HEK293 (cell line): ENCODE data around the gene CNTFR.

ENCODE experiments used
- CTCF ChIA-PET: fragments of 350-600 bp; formaldehyde crosslinking; extraction: SDS; loops from one replicate; lab custom pipeline; 2021; ENCODE audit warnings: antibody characterized with exemption; lab: Yijun Ruan, JAX
- POLR2A ChIA-PET: fragments of 300-600 bp; formaldehyde crosslinking; extraction: SDS; loops from one replicate; lab custom pipeline; 2020; ENCODE audit warnings: antibody characterized with exemption, inconsistent platforms; lab: Yijun Ruan, JAX
- H3K27ac ChIP-seq: fragments of 200-500 bp; sonication (Bioruptor generic); 2 replicates; pipeline ENCODE4 v1.5.1; 2014; ENCODE audit warnings: low read depth, low read length, control low read depth, inconsistent platforms; ENCODE audit errors: extremely low read depth
- H3K36me3 ChIP-seq, 2 experiments: fragments of 200-500 bp in 1 of 2; sonication (Bioruptor generic) in 1 of 2; 1 replicate in 1 of 2; 2 replicates in 1 of 2; pipeline ENCODE4 v1.5.1; 2014 to 2017; ENCODE audit warnings: inconsistent platforms in 2 of 2, low read length in 2 of 2; ENCODE audit not compliant: control insufficient read depth in 2 of 2, insufficient read depth in 1 of 2
- H3K4me1 ChIP-seq: fragments of 200-500 bp; sonication (Bioruptor generic); 2 replicates; pipeline ENCODE4 v1.5.1; 2014; ENCODE audit warnings: mild to moderate bottlenecking, low read length, inconsistent platforms; ENCODE audit not compliant: control insufficient read depth, insufficient read depth
- H3K4me3 ChIP-seq: 2 replicates; pipeline ENCODE4 v1.5.1; 2011; ENCODE audit warnings: low read depth, mild to moderate bottlenecking, control low read depth, low read length, moderate library complexity
- H3K9me3 ChIP-seq: fragments of 200-500 bp; sonication (Bioruptor generic); 2 replicates; pipeline ENCODE4 v1.5.1; 2014; ENCODE audit warnings: low read depth, low read length, inconsistent platforms; ENCODE audit not compliant: control insufficient read depth, insufficient read depth
- AEBP2 ChIP-seq: fragments of 450-650 bp; formaldehyde crosslinking; IDR thresholded peaks from 2 replicates; pipeline ENCODE4 v1.5.1; 2016; ENCODE audit warnings: missing biosample characterization, missing genetic modification characterization, borderline replicate concordance
- GLIS2 ChIP-seq: fragments of 450-650 bp; formaldehyde crosslinking; IDR thresholded peaks from 2 replicates; pipeline ENCODE4 v1.5.1; 2016; ENCODE audit warnings: missing biosample characterization, missing genetic modification characterization
- PRDM4 ChIP-seq: fragments of 450-650 bp; formaldehyde crosslinking; IDR thresholded peaks from 2 replicates; pipeline ENCODE4 v1.5.1; 2017; ENCODE audit warnings: missing biosample characterization, missing genetic modification characterization
- TSHZ1 ChIP-seq: fragments of 450-650 bp; formaldehyde crosslinking; IDR thresholded peaks from 2 replicates; pipeline ENCODE4 v1.5.1; 2016; ENCODE audit warnings: missing biosample characterization, missing genetic modification characterization, borderline replicate concordance
- ZNF112 ChIP-seq: fragments of 450-650 bp; formaldehyde crosslinking; IDR thresholded peaks from 2 replicates; pipeline ENCODE4 v1.5.0; 2017; ENCODE audit warnings: missing biosample characterization, missing genetic modification characterization
- ZNF16 ChIP-seq: fragments of 450-650 bp; formaldehyde crosslinking; IDR thresholded peaks from 2 replicates; pipeline ENCODE4 v1.5.1; 2016; ENCODE audit warnings: low read depth, missing biosample characterization, missing genetic modification characterization
- ZNF211 ChIP-seq: fragments of 450-650 bp; formaldehyde crosslinking; IDR thresholded peaks from 2 replicates; pipeline ENCODE4 v1.5.1; 2016; ENCODE audit warnings: low read depth, missing biosample characterization, missing genetic modification characterization
- ZNF366 ChIP-seq: fragments of 450-650 bp; formaldehyde crosslinking; conservative IDR thresholded peaks from 2 replicates; pipeline ENCODE4 v1.5.1; 2016; ENCODE audit warnings: missing biosample characterization, missing genetic modification characterization
- ZNF433 ChIP-seq: fragments of 450-650 bp; formaldehyde crosslinking; IDR thresholded peaks from 2 replicates; pipeline ENCODE4 v1.5.1; 2016; ENCODE audit warnings: missing biosample characterization, missing genetic modification characterization, low read depth
- ZNF488 ChIP-seq: fragments of 450-650 bp; formaldehyde crosslinking; IDR thresholded peaks from 2 replicates; pipeline ENCODE4 v1.5.1; 2016; ENCODE audit warnings: missing biosample characterization, missing genetic modification characterization
- ZNF776 ChIP-seq: fragments of 450-650 bp; formaldehyde crosslinking; IDR thresholded peaks from 2 replicates; pipeline ENCODE4 v1.5.0; 2017; ENCODE audit warnings: missing biosample characterization, missing genetic modification characterization, borderline replicate concordance
- ZNF830 ChIP-seq: fragments of 450-650 bp; IDR thresholded peaks from 2 replicates; pipeline ENCODE4 v1.5.0; 2018; ENCODE audit warnings: missing biosample characterization, missing genetic modification characterization, low read depth, mild to moderate bottlenecking, moderate library complexity
- TF ChIP-seq, protein P1 (sequence below): fragments of 450-650 bp; formaldehyde crosslinking; IDR thresholded peaks from 2 replicates; pipeline ENCODE4 v1.5.1; 2016; ENCODE audit warnings: missing biosample characterization, missing genetic modification characterization
- TF ChIP-seq, protein P2 (sequence below): fragments of 450-650 bp; formaldehyde crosslinking; IDR thresholded peaks from 2 replicates; pipeline ENCODE4 v1.5.1; 2016; ENCODE audit warnings: missing biosample characterization, missing genetic modification characterization, low read depth

The CNTFR gene

GRCh38 chr9:34611251-34611810, 21.8 kb upstream of the CNTFR start:
- H3K4me1 ChIP-seq, result no peaks in the 10 kb centered on the region
- H3K9me3 ChIP-seq, result no peaks in the 10 kb centered on the region
- peaks cover under 1 to 45% of the 10 kb centered on the region in 2 experiments; a peak in 2 of 3 replicates for H3K36me3 ChIP-seq
- CTCF ChIA-PET, result interaction anchor here (0.6 to 10.3 kb wide), 12 partner anchors 9 to 890 kb away, joined by 3 to 164 read pairs (median 3); partner anchors contain the start of genes DCTN3 and SIGMAR1
- H3K27ac ChIP-seq, result peak overlapping the region; percentile 87
- H3K4me3 ChIP-seq, result peak overlapping the region; percentile 76
- POLR2A ChIA-PET, result interaction anchor here (0.6 to 2.4 kb wide), 3 partner anchors 9 to 109 kb away, joined by 3 to 11 read pairs (median 3); partner anchors contain the start of genes DCTN3 and SIGMAR1
- TF ChIP-seq TSHZ1 (no peak), GLIS2 (tag by site-specific recombination) (no peak), ZNF16 (tag by site-specific recombination) (no peak), ZNF433 (no peak), ZNF488 (no peak), ZNF112 (tag by site-specific recombination) (no peak), ZNF366 (no peak), AEBP2 (tag by site-specific recombination) (no peak), ZNF830 (tag by site-specific recombination) (no peak), PRDM4 (tag by site-specific recombination) (no peak), ZNF776 (tag by site-specific recombination) (no peak), ZNF211 (no peak)
- TF ChIP-seq, protein P1, sequence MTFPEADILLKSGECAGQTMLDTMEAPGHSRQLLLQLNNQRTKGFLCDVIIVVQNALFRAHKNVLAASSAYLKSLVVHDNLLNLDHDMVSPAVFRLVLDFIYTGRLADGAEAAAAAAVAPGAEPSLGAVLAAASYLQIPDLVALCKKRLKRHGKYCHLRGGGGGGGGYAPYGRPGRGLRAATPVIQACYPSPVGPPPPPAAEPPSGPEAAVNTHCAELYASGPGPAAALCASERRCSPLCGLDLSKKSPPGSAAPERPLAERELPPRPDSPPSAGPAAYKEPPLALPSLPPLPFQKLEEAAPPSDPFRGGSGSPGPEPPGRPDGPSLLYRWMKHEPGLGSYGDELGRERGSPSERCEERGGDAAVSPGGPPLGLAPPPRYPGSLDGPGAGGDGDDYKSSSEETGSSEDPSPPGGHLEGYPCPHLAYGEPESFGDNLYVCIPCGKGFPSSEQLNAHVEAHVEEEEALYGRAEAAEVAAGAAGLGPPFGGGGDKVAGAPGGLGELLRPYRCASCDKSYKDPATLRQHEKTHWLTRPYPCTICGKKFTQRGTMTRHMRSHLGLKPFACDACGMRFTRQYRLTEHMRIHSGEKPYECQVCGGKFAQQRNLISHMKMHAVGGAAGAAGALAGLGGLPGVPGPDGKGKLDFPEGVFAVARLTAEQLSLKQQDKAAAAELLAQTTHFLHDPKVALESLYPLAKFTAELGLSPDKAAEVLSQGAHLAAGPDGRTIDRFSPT (tag by site-specific recombination), result no peak
- TF ChIP-seq, protein P2, sequence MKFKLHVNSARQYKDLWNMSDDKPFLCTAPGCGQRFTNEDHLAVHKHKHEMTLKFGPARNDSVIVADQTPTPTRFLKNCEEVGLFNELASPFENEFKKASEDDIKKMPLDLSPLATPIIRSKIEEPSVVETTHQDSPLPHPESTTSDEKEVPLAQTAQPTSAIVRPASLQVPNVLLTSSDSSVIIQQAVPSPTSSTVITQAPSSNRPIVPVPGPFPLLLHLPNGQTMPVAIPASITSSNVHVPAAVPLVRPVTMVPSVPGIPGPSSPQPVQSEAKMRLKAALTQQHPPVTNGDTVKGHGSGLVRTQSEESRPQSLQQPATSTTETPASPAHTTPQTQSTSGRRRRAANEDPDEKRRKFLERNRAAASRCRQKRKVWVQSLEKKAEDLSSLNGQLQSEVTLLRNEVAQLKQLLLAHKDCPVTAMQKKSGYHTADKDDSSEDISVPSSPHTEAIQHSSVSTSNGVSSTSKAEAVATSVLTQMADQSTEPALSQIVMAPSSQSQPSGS, result no peak
